ENCODE data around the gene CXCL1. TPM values are rescaled to one million over a fixed set of nuclear protein-coding genes. Genes with fewer than 3 reads are reported as not detected.
A peak's percentile ranks its signal among the peaks of the same experiment; 100 is the strongest.

The CXCL1 gene
- total RNA-seq, 1 experiment from 2014 or later, result 0.85 TPM

- Mint-ChIP-seq H3K9me3 (no peaks in the 10 kb centered on the region), H3K27ac (no peak overlapping the region), H3K27me3 (ENCODE audit: low read depth) (peaks cover 21% of the 10 kb centered on the region), H3K36me3 (no peaks in the 10 kb centered on the region), H3K4me3 (no peak overlapping the region), H3K4me1 (peaks cover 6% of the 10 kb centered on the region)
- DNase-seq (ENCODE audit: low spot score), result no peak
- TF ChIP-seq CREB1 (CRISPR knock-in tag; IDR thresholded peaks at IDR 0.05) (no peak), CDX4 (CRISPR knock-in tag; IDR thresholded peaks at IDR 0.05; ENCODE audit: borderline replicate concordance) (no peak), IRF1 (CRISPR knock-in tag; IDR thresholded peaks at IDR 0.05) (no peak), HMGA2 (CRISPR knock-in tag; IDR thresholded peaks at IDR 0.05) (no peak)
- POLR2A ChIA-PET, result no interaction called here
- CTCF ChIA-PET, result no interaction called here
- no peak for ATAC-seq
Observed at GRCh38 chr4:73874386-73874785, 5.2 kb downstream of the CXCL1 start.

GRCh38 chr4:73875401-73875800 lies 6.2 kb downstream of the CXCL1 start:
- ChIA-PET POLR2A (no interaction called here), CTCF (no interaction called here)
- H3K27ac Mint-ChIP-seq, result no peak overlapping the region
- no peak for TF ChIP-seq HMGA2 (CRISPR knock-in tag; IDR thresholded peaks at IDR 0.05)
- TF ChIP-seq ZBTB43 (CRISPR knock-in tag; IDR thresholded peaks at IDR 0.05), result no peak
- H3K4me1 Mint-ChIP-seq, result no peaks in the 10 kb centered on the region
- H3K4me3 Mint-ChIP-seq, result no peak overlapping the region
- H3K36me3 Mint-ChIP-seq, result no peaks in the 10 kb centered on the region
- DNase-seq (ENCODE audit: low spot score) (no peak), ATAC-seq (no peak)
- peaks cover 11% of the 10 kb centered on the region for H3K27me3 Mint-ChIP-seq (ENCODE audit: low read depth)
- no peaks in the 10 kb centered on the region for H3K9me3 Mint-ChIP-seq

- H3K27ac Mint-ChIP-seq, result no peak overlapping the region
- no peaks in the 10 kb centered on the region; the same call in 1 of the 2 replicates for H3K27me3 Mint-ChIP-seq (ENCODE audit: low read depth)
- H3K4me3 Mint-ChIP-seq, result no peak overlapping the region
- ChIA-PET CTCF (interaction anchor here (1.3 kb wide), 1 partner anchor 306 kb away, joined by 8 read pairs; no protein-coding TSS in a partner anchor), POLR2A (no interaction called here)
- no peaks in the 10 kb centered on the region for H3K36me3 Mint-ChIP-seq
- peak; percentile 18; the same call in 1 of the 2 replicates for ATAC-seq
- peaks cover 8% of the 10 kb centered on the region; the same call in 1 of the 2 replicates for H3K4me1 Mint-ChIP-seq
- H3K9me3 Mint-ChIP-seq, result no peaks in the 10 kb centered on the region
- no peak for DNase-seq (ENCODE audit: low spot score)
- TF ChIP-seq HMGA2 (CRISPR knock-in tag; IDR thresholded peaks at IDR 0.05), result no peak
- no peak for TF ChIP-seq ATF6 (CRISPR knock-in tag; IDR thresholded peaks at IDR 0.05)
- no peak for TF ChIP-seq IRF1 (CRISPR knock-in tag; IDR thresholded peaks at IDR 0.05)
- no peak for TF ChIP-seq ZBTB43 (CRISPR knock-in tag; IDR thresholded peaks at IDR 0.05)
- TF ChIP-seq KAT7 (CRISPR knock-in tag; IDR thresholded peaks at IDR 0.05; ENCODE audit: borderline replicate concordance), result no peak
- no peak for TF ChIP-seq SMAD4 (CRISPR knock-in tag; IDR thresholded peaks at IDR 0.05)
- no peak for TF ChIP-seq OVOL2 (CRISPR knock-in tag; IDR thresholded peaks at IDR 0.05; ENCODE audit: borderline replicate concordance)
- no peak for TF ChIP-seq ZNF416 (CRISPR knock-in tag; IDR thresholded peaks at IDR 0.05)
- no peak for TF ChIP-seq CREB1 (CRISPR knock-in tag; IDR thresholded peaks at IDR 0.05)
- TF ChIP-seq MXD4 (CRISPR knock-in tag; IDR thresholded peaks at IDR 0.05; ENCODE audit: borderline replicate concordance), result no peak
- no peak for TF ChIP-seq AFF4 (CRISPR knock-in tag; IDR thresholded peaks at IDR 0.05; ENCODE audit: borderline replicate concordance)
- TF ChIP-seq USF2 (CRISPR knock-in tag; IDR thresholded peaks at IDR 0.05), result no peak
- TF ChIP-seq SOX15 (CRISPR knock-in tag; IDR thresholded peaks at IDR 0.05), result no peak
- TF ChIP-seq ERG (CRISPR knock-in tag; IDR thresholded peaks at IDR 0.05), result no peak
- TF ChIP-seq ZNF219 (CRISPR knock-in tag; IDR thresholded peaks at IDR 0.05; ENCODE audit: borderline replicate concordance), result no peak
- TF ChIP-seq TEAD4 (CRISPR knock-in tag; IDR thresholded peaks at IDR 0.05), result no peak
- no peak for TF ChIP-seq ZNF671 (CRISPR knock-in tag; IDR thresholded peaks at IDR 0.05)
Observed at GRCh38 chr4:73883306-73883705, 14.1 kb downstream of the CXCL1 start.

Measured in WTC11 (cell line).